ENCODE measurements around the gene SEL1L3.

Gene SEL1L3

GRCh38 chr4:25792200-25792791 lies 70.5 kb downstream of the SEL1L3 start:
- no peak for DNase-seq (ENCODE audit: low read depth in 2 of 2)

- DNase-seq (ENCODE audit: low read depth in 2 of 2) = no peak
Measured at GRCh38 chr4:25790024-25790423, 72.8 kb downstream of the SEL1L3 start.

- no peak for DNase-seq (ENCODE audit: low read depth in 2 of 2)
Measured at GRCh38 chr4:25788703-25789238, 74.0 kb downstream of the SEL1L3 start.

GRCh38 chr4:25786497-25787065 lies 76.2 kb downstream of the SEL1L3 start:
- DNase-seq (ENCODE audit: low read depth in 2 of 2) = no peak

GRCh38 chr4:25783943-25784342 lies 78.8 kb downstream of the SEL1L3 start:
- no peak for DNase-seq (ENCODE audit: low read depth in 2 of 2)

GRCh38 chr4:25783126-25783525 lies 79.7 kb downstream of the SEL1L3 start:
- no peak for DNase-seq (ENCODE audit: low read depth in 2 of 2)

GRCh38 chr4:25782482-25782881 lies 80.3 kb downstream of the SEL1L3 start:
- DNase-seq (ENCODE audit: low read depth in 2 of 2) = no peak

- DNase-seq (ENCODE audit: low read depth in 2 of 2) = no peak
Measured at GRCh38 chr4:25779021-25779420, 83.8 kb downstream of the SEL1L3 start.

- DNase-seq (ENCODE audit: low read depth in 2 of 2) = no peak
Measured at GRCh38 chr4:25776795-25777194, 86.0 kb downstream of the SEL1L3 start.

GRCh38 chr4:25775166-25775565 lies 87.6 kb downstream of the SEL1L3 start:
- no peak for DNase-seq (ENCODE audit: low read depth in 2 of 2)

GRCh38 chr4:25773358-25773757 lies 89.4 kb downstream of the SEL1L3 start:
- DNase-seq (ENCODE audit: low read depth in 2 of 2) = no peak

GRCh38 chr4:25771672-25772071 lies 91.1 kb downstream of the SEL1L3 start:
- DNase-seq (ENCODE audit: low read depth in 2 of 2) = no peak

- DNase-seq (ENCODE audit: low read depth in 2 of 2) = peak in 1 of 2 experiments; percentile 6
Measured at GRCh38 chr4:25770847-25771246, 91.9 kb downstream of the SEL1L3 start.

- no peak for DNase-seq (ENCODE audit: low read depth in 2 of 2)
Measured at GRCh38 chr4:25769251-25769650, 93.5 kb downstream of the SEL1L3 start.

GRCh38 chr4:25767877-25768725 lies 94.7 kb downstream of the SEL1L3 start:
- DNase-seq (ENCODE audit: low read depth in 2 of 2) = peak; percentile 23 to 24

- peak in 1 of 2 experiments; percentile 4 for DNase-seq (ENCODE audit: low read depth in 2 of 2)
Measured at GRCh38 chr4:25760518-25761157, 102.2 kb downstream of the SEL1L3 start.

- no peak for DNase-seq (ENCODE audit: low read depth in 2 of 2)
Measured at GRCh38 chr4:25760048-25760447, 102.7 kb downstream of the SEL1L3 start.

GRCh38 chr4:25759101-25759500 lies 103.7 kb downstream of the SEL1L3 start:
- no peak for DNase-seq (ENCODE audit: low read depth in 2 of 2)

GRCh38 chr4:25757452-25757851 lies 105.3 kb downstream of the SEL1L3 start:
- no peak for DNase-seq (ENCODE audit: low read depth in 2 of 2)

- no peak for DNase-seq (ENCODE audit: low read depth in 2 of 2)
Measured at GRCh38 chr4:25756503-25756902, 106.3 kb downstream of the SEL1L3 start.

GRCh38 chr4:25755911-25756310 lies 106.9 kb downstream of the SEL1L3 start:
- DNase-seq (ENCODE audit: low read depth in 2 of 2) = no peak

- DNase-seq (ENCODE audit: low read depth in 2 of 2) = no peak
Measured at GRCh38 chr4:25753239-25753638, 109.5 kb downstream of the SEL1L3 start.
